ENCODE measurements around the gene FGF14.

FGF14 gene

GRCh38 chr13:102327119-102327617 is 74.7 kb downstream of the FGF14 start:
- Histone ChIP-seq H3K27me3 (ENCODE audit: control insufficient read depth, insufficient read depth, low read length) (no peaks in the 10 kb centered on the region), H3K9ac (no peak overlapping the region), H3K36me3 (ENCODE audit: control insufficient read depth, insufficient read depth, low read length) (no peaks in the 10 kb centered on the region), H3K79me2 (no peaks in the 10 kb centered on the region), H2AFZ (no peak overlapping the region), H3K4me2 (ENCODE audit: low read length) (no peak overlapping the region), H3K27ac (no peak overlapping the region), H3K4me3 (ENCODE audit: low read depth, low read length) (no peak overlapping the region), H3K4me1 (no peaks in the 10 kb centered on the region), H3K9me3 (ENCODE audit: control insufficient read depth, low read length) (no peaks in the 10 kb centered on the region)
- TF ChIP-seq CTCF (IDR thresholded peaks at IDR 0.05): no peak

DNA sequence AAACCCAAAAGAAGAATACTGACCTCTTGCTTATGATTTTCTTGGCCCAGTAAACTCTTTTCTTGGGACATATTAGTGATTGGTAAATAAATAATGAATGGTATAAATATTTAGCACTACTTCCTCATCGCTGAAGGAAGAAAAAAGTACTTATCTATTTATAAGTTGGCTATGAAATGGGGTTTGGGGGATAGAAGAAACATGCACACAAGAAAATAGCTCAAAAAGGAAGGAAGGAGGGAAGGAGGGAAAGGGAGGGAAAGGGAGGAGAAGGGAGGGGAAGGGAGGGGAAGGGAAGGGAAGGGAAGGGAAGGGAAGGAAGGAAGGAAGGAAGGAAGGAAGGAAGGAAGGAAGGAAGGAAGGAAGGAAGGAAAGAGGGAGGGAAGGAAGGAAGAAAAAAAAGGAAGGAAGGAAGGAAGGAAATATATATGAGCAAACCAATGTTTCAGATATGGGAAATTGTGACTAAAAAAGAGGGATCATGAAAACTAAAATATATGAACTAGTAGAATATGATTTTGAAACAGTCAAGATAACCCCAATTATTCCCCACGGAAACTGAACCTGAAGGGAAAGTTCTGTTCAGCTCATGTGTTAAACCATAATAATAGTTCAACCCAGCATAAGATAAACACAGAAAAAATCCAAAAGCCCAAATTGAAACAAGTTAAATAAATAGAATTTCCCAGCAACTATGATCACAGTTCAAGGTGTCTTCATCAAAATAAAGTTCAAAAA is 75.3 kb downstream of the FGF14 start:
- Histone ChIP-seq H3K4me1 (no peaks in the 10 kb centered on the region), H3K27ac (no peak overlapping the region), H3K9ac (no peak overlapping the region), H3K79me2 (no peaks in the 10 kb centered on the region), H2AFZ (no peak overlapping the region), H3K36me3 (ENCODE audit: control insufficient read depth, insufficient read depth, low read length) (no peaks in the 10 kb centered on the region), H3K4me3 (ENCODE audit: low read depth, low read length) (no peak overlapping the region), H3K27me3 (ENCODE audit: control insufficient read depth, insufficient read depth, low read length) (no peaks in the 10 kb centered on the region), H3K9me3 (ENCODE audit: control insufficient read depth, low read length) (no peaks in the 10 kb centered on the region), H3K4me2 (ENCODE audit: low read length) (no peak overlapping the region)
- no peak for TF ChIP-seq CTCF (IDR thresholded peaks at IDR 0.05)

GRCh38 chr13:102325321-102325720 is 76.5 kb downstream of the FGF14 start:
- Histone ChIP-seq H3K27ac (no peak overlapping the region), H3K4me1 (no peaks in the 10 kb centered on the region), H3K4me3 (ENCODE audit: low read depth, low read length) (no peak overlapping the region), H3K36me3 (ENCODE audit: control insufficient read depth, insufficient read depth, low read length) (no peaks in the 10 kb centered on the region), H2AFZ (no peak overlapping the region), H3K9me3 (ENCODE audit: control insufficient read depth, low read length) (no peaks in the 10 kb centered on the region), H3K79me2 (no peaks in the 10 kb centered on the region), H3K4me2 (ENCODE audit: low read length) (no peak overlapping the region), H3K27me3 (ENCODE audit: control insufficient read depth, insufficient read depth, low read length) (no peaks in the 10 kb centered on the region), H3K9ac (no peak overlapping the region)
- no peak for TF ChIP-seq CTCF (IDR thresholded peaks at IDR 0.05)

DNA sequence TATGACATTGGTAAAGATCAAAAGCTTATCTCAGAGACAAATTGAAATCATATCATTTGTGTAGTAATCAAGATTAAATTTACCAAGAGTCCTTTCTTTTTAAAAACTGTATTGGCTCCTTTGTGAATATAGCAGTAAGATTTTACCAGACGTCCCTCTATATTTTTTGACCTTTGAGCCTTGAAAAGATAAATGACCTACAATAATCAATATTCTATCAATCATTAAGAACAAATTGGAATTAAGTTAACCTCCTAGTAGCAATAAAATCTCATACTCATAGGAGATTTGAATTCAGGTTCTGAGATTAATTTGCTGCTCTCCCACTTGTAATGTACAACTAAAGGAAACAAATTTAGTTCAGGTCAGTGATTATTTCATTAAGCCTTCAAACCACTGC is 78.3 kb downstream of the FGF14 start:
- Histone ChIP-seq H3K4me1 (no peaks in the 10 kb centered on the region), H3K79me2 (no peaks in the 10 kb centered on the region), H3K27me3 (ENCODE audit: control insufficient read depth, insufficient read depth, low read length) (no peaks in the 10 kb centered on the region), H3K4me3 (ENCODE audit: low read depth, low read length) (no peak overlapping the region), H3K27ac (no peak overlapping the region), H2AFZ (no peak overlapping the region), H3K36me3 (ENCODE audit: control insufficient read depth, insufficient read depth, low read length) (no peaks in the 10 kb centered on the region), H3K9ac (no peak overlapping the region), H3K9me3 (ENCODE audit: control insufficient read depth, low read length) (no peaks in the 10 kb centered on the region), H3K4me2 (ENCODE audit: low read length) (no peak overlapping the region)
- no peak for TF ChIP-seq CTCF (IDR thresholded peaks at IDR 0.05)

DNA sequence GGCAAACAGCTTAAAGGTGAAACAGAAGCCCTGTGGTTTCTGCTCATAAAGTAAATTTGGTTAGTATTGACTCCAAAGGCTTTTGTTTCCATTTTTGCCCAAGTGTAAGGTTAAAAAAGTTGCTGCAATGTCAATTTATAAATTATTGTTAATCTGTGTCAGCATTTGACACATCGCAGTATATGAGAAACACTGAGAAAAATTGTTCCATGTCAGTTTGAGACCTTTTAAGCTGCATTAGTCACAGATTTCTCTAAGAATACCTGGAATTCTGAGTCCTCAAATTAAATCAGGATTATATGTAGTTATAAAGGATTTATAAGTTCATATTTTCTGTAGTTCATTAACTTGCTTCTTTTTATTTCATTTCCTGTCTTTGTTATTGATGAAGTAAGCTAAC is 78.8 kb downstream of the FGF14 start:
- H3K27me3 ChIP-seq (ENCODE audit: control insufficient read depth, insufficient read depth, low read length): no peaks in the 10 kb centered on the region
- TF ChIP-seq CTCF (IDR thresholded peaks at IDR 0.05): no peak
- H3K4me1 ChIP-seq: no peaks in the 10 kb centered on the region
- H3K9me3 ChIP-seq (ENCODE audit: control insufficient read depth, low read length): no peaks in the 10 kb centered on the region
- H2AFZ ChIP-seq: no peak overlapping the region
- H3K27ac ChIP-seq: no peak overlapping the region
- no peak overlapping the region for H3K4me2 ChIP-seq (ENCODE audit: low read length)
- no peak overlapping the region for H3K9ac ChIP-seq
- H3K36me3 ChIP-seq (ENCODE audit: control insufficient read depth, insufficient read depth, low read length): no peaks in the 10 kb centered on the region
- H3K79me2 ChIP-seq: no peaks in the 10 kb centered on the region
- H3K4me3 ChIP-seq (ENCODE audit: low read depth, low read length): no peak overlapping the region
